Vagina (tissue), 2 donors: Measurements from ENCODE around the gene LDB2. TPM values are rescaled to one million over a fixed set of nuclear protein-coding genes. Genes with fewer than 3 reads are reported as not detected.

Source experiments
- DNase-seq, 2 donors: peaks; one replicate each; pipeline ENCODE4 v3.0.0-alpha.2; 2017; ENCODE audit errors: extremely low spot score in 2 of 2
- H3K27ac ChIP-seq: fragments of 200-600 bp; sonication (generic); one replicate; pipeline ENCODE4 v1.5.1; 2019
- H3K27me3 ChIP-seq: fragments of 200-600 bp; sonication (generic); one replicate; pipeline ENCODE4 v1.5.1; 2019
- H3K36me3 ChIP-seq, 2 donors: fragments of 200-600 bp; sonication (generic); one replicate each; pipeline ENCODE4 v1.5.1; 2017 to 2019
- H3K4me1 ChIP-seq: fragments of 200-600 bp; sonication (generic); one replicate; pipeline ENCODE4 v1.5.1; 2019
- H3K4me3 ChIP-seq, 2 donors: fragments of 200-600 bp; sonication (generic); 1 replicate in 1 of 2; 2 replicates in 1 of 2; pipeline ENCODE4 v1.5.1; 2016 to 2019
- H3K9me3 ChIP-seq: fragments of 200-600 bp; sonication (generic); one replicate; pipeline ENCODE4 v1.5.1; 2019
- CTCF ChIP-seq, 3 experiments: fragments of 450-650 bp in 2 of 3; fragments of 200-600 bp in 1 of 3; sonication (generic) in 1 of 3; IDR thresholded peaks; one replicate each; pipeline ENCODE4 v1.5.1; 2017 to 2019; ENCODE audit warnings: antibody characterized with exemption in 3 of 3, mild to moderate bottlenecking in 2 of 3, moderate library complexity in 2 of 3
- POLR2A ChIP-seq, 2 donors: fragments of 450-650 bp; IDR thresholded peaks; one replicate each; pipeline ENCODE4 v1.6.1; 2017; ENCODE audit warnings: antibody characterized with exemption in 2 of 2, mild to moderate bottlenecking in 2 of 2, moderate library complexity in 2 of 2
- POLR2AphosphoS5 ChIP-seq, 2 donors: sonication (generic); formaldehyde crosslinking; IDR thresholded peaks; one replicate each; pipeline ENCODE4 v1.9.0; 2017; ENCODE audit warnings: antibody characterized with exemption in 2 of 2, mild to moderate bottlenecking in 2 of 2, low read depth in 1 of 2; ENCODE audit not compliant: insufficient read depth in 1 of 2
- intact Hi-C: fragments of 100-400 bp; cut with DNase I; formaldehyde crosslinking; loops from one replicate; pipeline ENCODE4 v1.15.1; 2023
- total RNA-seq: library from RNA; depleted of rRNA; stranded (reverse); fragments of >200 nt; gene quantifications from one replicate; pipeline ENCODE4 v1.2.3, GENCODE V29; 2016

Gene LDB2
- total RNA-seq, 1 donor from 2014 or later: 70.0 TPM

- Histone ChIP-seq H3K36me3 (no peaks in the 10 kb centered on the region), H3K4me1 (peaks cover 7% of the 10 kb centered on the region), H3K27me3 (no peaks in the 10 kb centered on the region), H3K9me3 (no peaks in the 10 kb centered on the region), H3K27ac (no peak overlapping the region), H3K4me3 (no peak overlapping the region)
- no peak for DNase-seq
- intact Hi-C loops: loop anchor here (5.0 kb wide), 1 partner anchor 1211 kb away; no protein-coding TSS in a partner anchor
- TF ChIP-seq POLR2A (IDR thresholded peaks at IDR 0.05) (no peak), CTCF (IDR thresholded peaks at IDR 0.05) (no peak), POLR2AphosphoS5 (IDR thresholded peaks at IDR 0.05; ENCODE audit: insufficient read depth in 1 of 2, low read depth in 1 of 2) (no peak)
These were observed 222.1 kb downstream of the LDB2 start for GRCh38 chr4:16676230-16676770.

GRCh38 chr4:16674082-16674481, 224.4 kb downstream of the LDB2 start:
- intact Hi-C loops: no loop called here
- Histone ChIP-seq H3K36me3 (no peaks in the 10 kb centered on the region), H3K4me3 (no peak overlapping the region), H3K9me3 (no peaks in the 10 kb centered on the region), H3K4me1 (peaks cover 7% of the 10 kb centered on the region), H3K27me3 (no peaks in the 10 kb centered on the region), H3K27ac (no peak overlapping the region)
- DNase-seq: no peak
- no peak for TF ChIP-seq POLR2AphosphoS5 (IDR thresholded peaks at IDR 0.05; ENCODE audit: insufficient read depth in 1 of 2, low read depth in 1 of 2)
- TF ChIP-seq POLR2A (IDR thresholded peaks at IDR 0.05): no peak
- TF ChIP-seq CTCF (IDR thresholded peaks at IDR 0.05): no peak

GRCh38 chr4:16672421-16672820, 226.0 kb downstream of the LDB2 start:
- no peaks in the 10 kb centered on the region for H3K36me3 ChIP-seq
- intact Hi-C loops: no loop called here
- no peak for TF ChIP-seq POLR2A (IDR thresholded peaks at IDR 0.05)
- TF ChIP-seq POLR2AphosphoS5 (IDR thresholded peaks at IDR 0.05; ENCODE audit: insufficient read depth in 1 of 2, low read depth in 1 of 2): no peak
- no peak for TF ChIP-seq CTCF (IDR thresholded peaks at IDR 0.05)
- H3K9me3 ChIP-seq: no peaks in the 10 kb centered on the region
- DNase-seq: no peak
- no peak overlapping the region for H3K4me3 ChIP-seq
- no peaks in the 10 kb centered on the region for H3K27me3 ChIP-seq
- peaks cover 7% of the 10 kb centered on the region for H3K4me1 ChIP-seq
- H3K27ac ChIP-seq: peak overlapping the region; percentile 7

DNA sequence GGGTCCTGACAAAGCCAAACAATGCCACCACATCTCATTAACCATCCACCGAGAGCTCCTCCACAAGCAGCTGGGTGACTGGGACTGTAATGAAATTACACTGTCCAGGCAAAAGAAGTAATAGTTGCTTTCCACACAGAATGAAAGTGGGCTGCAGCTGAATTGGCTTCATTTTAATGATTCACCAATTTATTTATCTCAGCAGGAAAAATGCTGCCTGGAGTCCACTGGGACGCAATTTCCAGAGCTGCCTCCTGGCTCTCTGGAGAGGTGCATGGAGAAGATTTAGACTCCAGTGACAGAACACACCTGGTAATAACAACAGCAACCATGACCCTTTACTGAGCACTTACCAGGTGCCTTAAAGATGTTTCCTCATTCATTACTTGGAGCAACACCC, 226.7 kb downstream of the LDB2 start:
- no peak for TF ChIP-seq CTCF (IDR thresholded peaks at IDR 0.05)
- no peak for TF ChIP-seq POLR2A (IDR thresholded peaks at IDR 0.05)
- no peak for TF ChIP-seq POLR2AphosphoS5 (IDR thresholded peaks at IDR 0.05; ENCODE audit: insufficient read depth in 1 of 2, low read depth in 1 of 2)
- H3K4me1 ChIP-seq: peaks cover 2% of the 10 kb centered on the region
- H3K27me3 ChIP-seq: no peaks in the 10 kb centered on the region
- no peak overlapping the region for H3K4me3 ChIP-seq
- H3K27ac ChIP-seq: no peak overlapping the region
- DNase-seq: no peak
- intact Hi-C loops: no loop called here
- no peaks in the 10 kb centered on the region for H3K9me3 ChIP-seq
- H3K36me3 ChIP-seq: no peaks in the 10 kb centered on the region

- Histone ChIP-seq H3K4me1 (no peaks in the 10 kb centered on the region), H3K4me3 (no peak overlapping the region), H3K36me3 (no peaks in the 10 kb centered on the region), H3K27me3 (no peaks in the 10 kb centered on the region), H3K27ac (no peak overlapping the region), H3K9me3 (no peaks in the 10 kb centered on the region)
- TF ChIP-seq POLR2A (IDR thresholded peaks at IDR 0.05) (no peak), POLR2AphosphoS5 (IDR thresholded peaks at IDR 0.05; ENCODE audit: insufficient read depth in 1 of 2, low read depth in 1 of 2) (no peak)
- DNase-seq: no peak
- intact Hi-C loops: no loop called here
These were observed 227.7 kb downstream of the LDB2 start for GRCh38 chr4:16670727-16671126.
